Chondrocyte (in vitro differentiated cells): ENCODE data around the gene HYAL2. TPM values are rescaled to one million over a fixed set of nuclear protein-coding genes. Genes with fewer than 3 reads are reported as not detected.
"Not testable (repeated sequence)": the region's sequence is repeated elsewhere in the genome, so short reads cannot be mapped to it uniquely, and the experiment has no call there.

Experiments
- DNase-seq: peaks from one replicate; pipeline ENCODE4 v3.0.0; 2021; ENCODE audit warnings: mixed read lengths, low spot score
- H3K27ac Mint-ChIP-seq: one replicate; pipeline ENCODE4 v1.8.0; 2021; ENCODE audit warnings: mild to moderate bottlenecking, moderate library complexity, mixed read lengths; ENCODE audit not compliant: unreplicated experiment
- H3K27me3 Mint-ChIP-seq: 2 replicates; pipeline ENCODE4 v1.8.0; 2021; ENCODE audit warnings: low read depth, mixed read lengths
- H3K36me3 Mint-ChIP-seq: 2 replicates; pipeline ENCODE4 v1.8.0; 2021; ENCODE audit warnings: low read depth, mixed read lengths
- H3K4me1 Mint-ChIP-seq: 2 replicates; pipeline ENCODE4 v1.8.0; 2021; ENCODE audit warnings: low read depth, mild to moderate bottlenecking, mixed read lengths
- H3K4me3 Mint-ChIP-seq: one replicate; pipeline ENCODE4 v1.8.0; 2021; ENCODE audit warnings: mild to moderate bottlenecking, moderate library complexity, mixed read lengths; ENCODE audit not compliant: unreplicated experiment
- H3K9me3 Mint-ChIP-seq: 2 replicates; pipeline ENCODE4 v1.8.0; 2021; ENCODE audit warnings: low read depth, mixed read lengths
- total RNA-seq: library from RNA; stranded (reverse); gene quantifications from 3 replicates; pipeline ENCODE4 v1.2.1, GENCODE V29; 2021
- TF ChIP-seq, protein P1 (sequence below): fragments of 200-600 bp; sonication (generic); IDR thresholded peaks from 2 replicates; pipeline ENCODE4 v1.5.0; 2021; ENCODE audit warnings: antibody characterized with exemption, mild to moderate bottlenecking, moderate library complexity

Gene HYAL2
- total RNA-seq, 1 donor from 2014 or later = 31.3 TPM

DNA sequence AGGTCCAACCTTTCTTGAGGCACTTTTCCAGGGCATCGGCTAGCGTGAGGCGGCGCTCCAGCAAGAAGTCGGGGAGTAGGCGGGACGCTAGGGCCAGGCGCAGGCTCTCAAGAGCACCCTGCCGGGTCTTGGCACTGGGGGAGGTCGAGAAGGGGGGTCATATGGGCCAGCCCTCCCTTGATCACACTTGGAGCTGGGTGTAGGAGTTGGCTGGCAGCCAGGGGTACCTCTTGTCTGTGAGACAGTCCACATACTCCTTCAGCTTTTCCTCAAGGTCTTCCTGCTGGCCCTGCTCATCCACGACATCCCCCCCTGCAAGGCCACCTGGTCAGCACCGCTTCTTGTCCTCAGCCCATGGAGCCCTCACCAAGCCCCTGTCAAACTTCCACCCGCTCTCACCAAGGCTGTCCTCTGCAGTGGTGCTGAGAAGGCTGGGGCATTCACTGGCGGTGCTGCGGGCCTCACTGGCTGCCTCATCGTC is 32.3 kb downstream of the HYAL2 start:
- no peak overlapping the region for H3K27ac Mint-ChIP-seq
- H3K36me3 Mint-ChIP-seq = peaks cover 5% of the 10 kb centered on the region
- TF ChIP-seq, protein P1, sequence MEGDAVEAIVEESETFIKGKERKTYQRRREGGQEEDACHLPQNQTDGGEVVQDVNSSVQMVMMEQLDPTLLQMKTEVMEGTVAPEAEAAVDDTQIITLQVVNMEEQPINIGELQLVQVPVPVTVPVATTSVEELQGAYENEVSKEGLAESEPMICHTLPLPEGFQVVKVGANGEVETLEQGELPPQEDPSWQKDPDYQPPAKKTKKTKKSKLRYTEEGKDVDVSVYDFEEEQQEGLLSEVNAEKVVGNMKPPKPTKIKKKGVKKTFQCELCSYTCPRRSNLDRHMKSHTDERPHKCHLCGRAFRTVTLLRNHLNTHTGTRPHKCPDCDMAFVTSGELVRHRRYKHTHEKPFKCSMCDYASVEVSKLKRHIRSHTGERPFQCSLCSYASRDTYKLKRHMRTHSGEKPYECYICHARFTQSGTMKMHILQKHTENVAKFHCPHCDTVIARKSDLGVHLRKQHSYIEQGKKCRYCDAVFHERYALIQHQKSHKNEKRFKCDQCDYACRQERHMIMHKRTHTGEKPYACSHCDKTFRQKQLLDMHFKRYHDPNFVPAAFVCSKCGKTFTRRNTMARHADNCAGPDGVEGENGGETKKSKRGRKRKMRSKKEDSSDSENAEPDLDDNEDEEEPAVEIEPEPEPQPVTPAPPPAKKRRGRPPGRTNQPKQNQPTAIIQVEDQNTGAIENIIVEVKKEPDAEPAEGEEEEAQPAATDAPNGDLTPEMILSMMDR = no peak
- no peak overlapping the region for H3K4me3 Mint-ChIP-seq
- no peaks in the 10 kb centered on the region for H3K27me3 Mint-ChIP-seq
- H3K4me1 Mint-ChIP-seq = peaks cover 16% of the 10 kb centered on the region
- no peak for DNase-seq
- H3K9me3 Mint-ChIP-seq = no peaks in the 10 kb centered on the region

DNA sequence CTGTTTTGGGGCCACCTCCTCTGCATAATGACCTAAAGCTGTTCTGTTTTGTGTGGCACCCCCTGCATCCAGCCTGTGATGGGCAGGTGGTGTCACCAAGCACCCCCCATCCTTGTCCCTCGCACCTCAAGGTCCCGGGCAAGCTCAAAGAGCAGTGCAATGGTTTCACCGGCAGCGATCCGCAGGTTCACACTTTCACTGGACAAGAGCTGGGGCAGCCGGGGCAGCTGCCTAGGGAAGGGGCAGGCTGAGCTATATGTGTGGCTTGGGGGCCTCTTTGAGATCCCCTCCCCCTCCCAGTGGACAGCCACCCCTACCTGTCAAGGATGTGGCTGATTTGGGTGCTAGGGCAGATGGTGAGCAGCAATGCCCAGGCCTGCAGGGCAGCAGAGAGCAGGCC is 33.4 kb downstream of the HYAL2 start:
- Mint-ChIP-seq H3K36me3 (peaks cover 5% of the 10 kb centered on the region), H3K27me3 (no peaks in the 10 kb centered on the region), H3K27ac (no peak overlapping the region), H3K9me3 (no peaks in the 10 kb centered on the region), H3K4me3 (no peak overlapping the region), H3K4me1 (peaks cover 16% of the 10 kb centered on the region)
- no peak for DNase-seq
- TF ChIP-seq, protein P1 = no peak

DNA sequence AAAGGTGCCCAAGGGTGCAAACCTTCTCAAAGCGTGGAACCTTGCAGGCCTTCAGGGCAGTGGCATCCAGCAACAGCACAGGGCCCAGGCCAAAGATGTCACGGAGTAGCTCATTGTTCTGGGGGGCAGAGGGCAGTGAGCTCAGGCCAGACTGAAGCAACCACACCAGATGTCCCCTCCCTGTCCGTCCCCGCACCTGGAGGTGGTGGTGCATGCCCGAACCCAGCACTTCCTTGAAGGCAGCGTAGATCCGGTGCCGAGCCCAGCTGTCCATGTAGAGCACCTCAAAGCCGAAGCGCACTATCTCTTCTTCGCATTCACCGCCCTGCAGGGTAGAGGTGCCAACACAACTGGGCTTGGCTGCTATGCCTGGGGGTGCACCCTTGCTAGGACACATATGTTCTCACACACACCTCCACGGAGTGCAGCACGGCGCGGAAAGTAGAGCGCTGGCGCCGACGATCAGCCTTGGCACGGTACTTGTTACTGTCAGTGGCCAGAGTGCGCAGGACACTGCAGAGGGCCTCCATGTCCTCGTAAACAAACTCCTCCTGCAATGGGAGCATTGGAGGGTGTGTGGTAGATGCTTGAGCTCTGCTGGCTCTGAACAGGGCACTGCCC is 34.0 kb downstream of the HYAL2 start:
- Mint-ChIP-seq H3K4me1 (peaks cover 16% of the 10 kb centered on the region), H3K4me3 (no peak overlapping the region), H3K9me3 (no peaks in the 10 kb centered on the region), H3K27me3 (no peaks in the 10 kb centered on the region), H3K36me3 (peaks cover 5% of the 10 kb centered on the region), H3K27ac (no peak overlapping the region)
- DNase-seq = no peak
- TF ChIP-seq, protein P1 = no peak

DNA sequence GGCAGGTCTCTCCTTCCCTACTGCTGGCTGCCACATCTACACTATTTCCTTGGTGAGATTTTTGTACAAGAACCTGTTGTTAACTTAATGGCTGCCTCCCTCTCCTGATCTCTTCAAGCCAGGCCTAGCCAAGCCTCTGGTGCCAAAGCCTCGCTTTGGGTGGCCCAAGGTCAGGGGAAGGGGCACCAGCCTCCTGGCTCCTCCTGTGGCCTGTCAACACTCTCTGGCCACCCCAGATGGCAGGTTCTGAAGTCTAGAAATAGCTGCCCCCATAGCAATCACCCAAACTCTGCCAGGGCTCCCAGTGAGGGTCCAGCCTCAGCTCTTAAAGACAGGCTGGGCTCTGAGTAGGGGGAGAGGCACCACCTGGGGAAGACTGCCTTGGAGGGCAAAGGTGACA is 35.3 kb downstream of the HYAL2 start:
- no peaks in the 10 kb centered on the region for H3K27me3 Mint-ChIP-seq
- TF ChIP-seq, protein P1 = no peak

DNA sequence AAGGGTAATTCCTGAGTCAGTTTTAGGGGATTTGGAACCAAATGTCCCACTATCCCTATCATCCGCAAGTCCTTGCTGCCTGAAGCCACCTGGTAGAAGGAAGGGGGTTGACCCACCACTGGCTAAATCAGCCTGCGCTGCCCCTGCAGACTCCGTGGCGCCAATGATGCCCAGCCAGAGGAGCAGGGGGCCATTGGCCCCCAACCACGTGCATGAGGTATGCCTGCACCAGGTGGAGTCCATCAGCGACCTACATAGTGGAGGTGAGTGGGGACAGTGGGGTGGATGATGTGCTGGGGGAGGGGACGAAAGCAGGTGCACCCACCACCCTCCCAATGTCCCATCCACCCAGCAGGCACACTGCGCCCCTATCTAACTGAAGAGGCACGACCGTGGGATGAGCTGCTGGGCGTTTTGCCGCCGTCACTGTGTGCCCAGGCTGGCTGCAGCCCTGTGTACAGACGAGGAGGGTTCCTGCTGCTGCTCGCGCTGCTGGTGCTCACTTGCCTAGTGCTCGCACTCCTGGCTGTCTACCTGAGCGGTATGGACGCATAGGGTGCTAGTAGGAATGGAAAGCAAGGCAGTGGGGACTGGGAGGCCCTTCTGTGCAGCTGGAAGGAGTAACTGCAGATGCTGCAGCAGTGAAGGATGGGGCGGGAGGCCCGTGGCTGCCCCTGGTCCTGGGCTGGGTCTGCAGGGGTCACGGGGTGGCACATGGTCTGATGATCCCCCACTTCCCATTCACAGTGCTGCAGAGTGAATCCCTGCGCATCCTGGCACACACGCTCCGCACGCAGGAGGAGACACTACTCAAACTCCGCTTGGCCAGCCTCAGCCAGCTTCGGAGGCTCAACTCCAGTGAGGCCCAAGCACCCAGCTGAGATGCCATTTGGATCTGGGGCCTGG is 36.0 kb downstream of the HYAL2 start:
- TF ChIP-seq, protein P1 = no peak
- Mint-ChIP-seq H3K27ac (no peak overlapping the region), H3K36me3 (peaks cover 5% of the 10 kb centered on the region), H3K27me3 (no peaks in the 10 kb centered on the region), H3K9me3 (no peaks in the 10 kb centered on the region), H3K4me1 (peaks cover 6% of the 10 kb centered on the region), H3K4me3 (no peak overlapping the region)
- no peak for DNase-seq

More for the DNA sequence above, 35.3 kb downstream of the HYAL2 start:
- no peak overlapping the region for H3K27ac Mint-ChIP-seq
- peaks cover 6% of the 10 kb centered on the region for H3K4me1 Mint-ChIP-seq
- H3K9me3 Mint-ChIP-seq = no peaks in the 10 kb centered on the region
- H3K36me3 Mint-ChIP-seq = peaks cover 5% of the 10 kb centered on the region
- no peak overlapping the region for H3K4me3 Mint-ChIP-seq
- no peak for DNase-seq

DNA sequence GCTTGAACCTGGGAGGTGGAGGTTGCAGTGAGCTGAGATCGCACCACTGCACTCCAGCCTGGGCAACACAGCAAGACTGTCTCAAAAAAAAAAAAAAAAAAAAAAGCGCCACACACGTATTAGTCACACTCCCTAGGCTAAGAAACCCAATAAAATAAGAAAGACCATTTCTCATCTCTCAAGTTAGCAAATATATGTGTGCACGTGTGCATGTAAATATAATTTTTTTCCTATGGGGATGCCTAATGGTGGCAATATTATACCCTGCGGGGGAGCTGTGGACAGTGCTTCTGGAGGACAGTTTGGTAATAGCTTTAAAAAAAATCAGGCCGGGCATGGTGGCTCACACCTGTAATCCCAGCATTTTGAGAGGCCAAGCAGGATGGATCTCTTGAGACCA is 38.4 kb downstream of the HYAL2 start:
- not testable (repeated sequence) for H3K9me3 Mint-ChIP-seq, DNase-seq, H3K4me3 Mint-ChIP-seq, H3K36me3 Mint-ChIP-seq, H3K27me3 Mint-ChIP-seq, H3K27ac Mint-ChIP-seq, H3K4me1 Mint-ChIP-seq
